EL (cell line): ENCODE results near the gene ADCY5.
A peak's percentile ranks its signal among the peaks of the same experiment; 100 is the strongest.

Source experiments
- DNase-seq: peaks from one replicate; pipeline ENCODE4 v3.0.0-alpha.2; 2016

The ADCY5 gene

DNA sequence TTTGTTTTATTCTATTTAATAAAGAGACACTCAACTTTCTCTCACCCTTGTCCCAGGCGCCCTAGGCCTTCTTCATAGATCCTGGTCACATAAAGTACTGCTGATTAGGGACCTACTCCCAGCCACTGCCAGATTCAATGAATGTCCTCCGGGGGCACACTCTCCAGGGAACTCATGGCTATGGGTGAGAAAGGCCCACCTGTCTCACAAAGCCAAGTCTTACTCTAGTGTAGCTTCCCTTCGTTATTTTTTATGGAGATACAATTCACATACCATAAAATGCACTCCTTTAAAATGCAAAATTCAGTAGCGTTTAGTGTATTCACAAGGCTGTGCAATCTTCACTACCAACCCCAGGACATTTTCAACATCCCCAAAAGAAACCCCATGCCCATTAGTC, 87.8 kb downstream of the ADCY5 start:
- DNase-seq: no peak

GRCh38 chr3:123357275-123357674, 91.6 kb downstream of the ADCY5 start:
- DNase-seq: no peak

DNA sequence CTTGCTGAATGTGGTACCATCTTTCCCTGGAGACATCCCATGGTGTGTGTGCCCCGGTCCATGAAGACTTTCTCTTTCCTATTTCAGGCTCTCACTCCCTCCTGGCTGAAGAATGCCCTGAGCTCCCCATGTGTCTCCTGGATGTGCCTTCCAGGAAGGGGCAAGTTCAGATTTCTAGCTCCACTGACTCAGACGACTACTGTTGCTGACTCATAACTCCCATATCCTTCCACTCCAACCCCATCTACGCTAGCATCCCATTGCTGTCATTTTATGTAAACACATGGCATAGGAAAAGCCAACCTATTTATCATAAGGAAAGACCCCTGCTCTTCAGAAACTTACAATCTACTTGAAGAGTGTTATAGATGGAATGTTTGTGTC, 95.0 kb downstream of the ADCY5 start:
- DNase-seq: peak; percentile 66

- no peak for DNase-seq
These were observed 95.6 kb downstream of the ADCY5 start for GRCh38 chr3:123353227-123353849.

DNA sequence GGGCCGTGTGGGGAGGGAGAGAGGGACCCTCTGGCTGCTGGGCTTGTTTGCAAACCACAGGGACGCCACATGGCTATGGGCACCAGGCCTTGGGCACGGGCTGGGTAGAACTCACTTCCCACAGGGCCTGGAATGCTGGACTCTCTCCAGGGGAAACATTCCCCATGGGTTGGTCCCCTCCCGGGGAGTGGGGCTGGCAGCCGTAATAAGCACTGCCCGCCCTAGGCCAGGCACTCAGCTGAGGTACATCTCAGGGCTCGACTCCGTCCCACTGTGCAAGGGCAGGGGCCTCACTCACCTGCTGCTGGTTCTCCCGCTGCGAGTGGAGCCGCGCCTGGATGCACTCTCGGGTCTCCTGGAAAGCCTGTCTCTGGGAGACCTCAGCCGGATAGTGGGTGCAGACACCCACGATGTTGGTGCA, 96.7 kb downstream of the ADCY5 start:
- no peak for DNase-seq

DNA sequence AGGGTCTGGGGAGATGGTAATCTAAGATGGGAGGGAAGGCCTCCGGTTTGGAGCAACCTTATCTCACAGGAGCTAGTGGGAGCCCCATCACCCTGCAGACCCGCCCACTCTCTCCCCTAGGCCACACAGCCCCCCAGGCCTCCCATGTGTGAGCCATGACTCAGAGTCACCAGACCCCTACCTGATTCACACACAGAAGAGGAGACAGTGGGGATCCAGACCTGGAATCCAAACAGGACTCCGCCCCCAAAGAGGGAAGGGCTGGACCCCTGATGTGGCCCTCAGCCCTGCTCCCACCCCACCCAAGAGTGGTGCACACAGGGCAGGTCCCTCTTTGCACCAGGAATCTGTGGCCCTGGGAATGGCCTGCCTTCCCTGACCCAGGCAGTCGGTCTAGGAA, 97.4 kb downstream of the ADCY5 start:
- no peak for DNase-seq

DNA sequence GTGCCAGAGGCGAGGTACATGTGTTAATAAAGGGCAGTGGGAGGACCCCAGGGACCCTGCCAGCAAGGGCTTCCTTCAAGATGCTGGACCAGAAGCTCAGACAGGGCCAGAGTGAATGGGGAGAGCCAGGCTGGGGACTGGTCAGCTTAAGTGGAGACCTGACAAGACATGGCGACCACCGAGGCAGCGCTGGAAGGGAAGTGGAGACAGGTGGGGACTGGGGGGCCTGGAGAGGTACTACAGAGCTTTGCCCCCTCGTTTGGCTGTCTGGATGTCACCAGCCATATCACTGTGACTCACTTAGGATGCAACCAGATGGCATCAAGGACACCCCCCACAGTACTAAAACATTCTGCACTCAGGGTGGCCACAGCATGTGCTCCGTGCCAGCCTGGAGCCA, 97.9 kb downstream of the ADCY5 start:
- no peak for DNase-seq

DNA sequence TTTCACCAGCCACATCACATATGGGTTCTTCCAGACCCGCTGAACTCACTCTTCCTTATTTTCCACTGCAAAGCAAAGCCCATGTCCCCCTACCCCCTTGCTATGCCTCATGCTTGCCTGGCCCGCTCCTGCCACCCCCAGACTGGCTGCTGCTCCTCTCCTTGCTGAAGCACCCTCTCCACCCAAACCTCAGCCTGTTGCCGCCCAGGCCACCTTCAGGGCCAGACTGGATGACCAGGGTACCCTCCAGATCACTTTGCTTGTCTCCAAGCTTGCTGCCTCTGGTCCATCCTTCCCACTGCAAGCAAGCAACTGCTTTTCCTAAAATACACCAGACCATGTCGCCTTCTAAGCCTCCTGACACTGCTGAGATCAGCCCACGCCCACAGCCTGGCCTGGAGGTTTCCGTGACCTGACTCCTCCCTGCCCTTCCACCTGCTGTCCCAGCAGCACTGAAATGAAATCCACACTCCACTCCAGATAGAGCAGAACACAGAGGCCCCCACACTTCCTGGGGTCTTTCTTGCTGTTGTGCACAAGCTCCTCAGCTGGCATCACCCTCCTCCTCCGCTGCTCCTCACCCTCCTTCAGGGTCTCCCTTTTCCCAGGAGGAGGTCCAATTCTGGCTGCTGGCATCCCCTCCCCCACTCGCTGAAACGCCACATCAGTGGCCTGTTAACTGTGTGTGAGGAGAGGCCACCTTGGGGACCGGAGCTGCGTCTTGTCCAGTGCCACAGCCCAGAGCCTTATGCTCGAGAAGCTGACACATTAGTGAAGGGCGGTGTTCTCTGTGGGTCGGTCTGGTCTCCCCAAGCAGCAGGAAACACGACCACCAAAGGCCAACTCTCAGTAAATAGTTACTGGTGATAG, 99.1 kb downstream of the ADCY5 start:
- DNase-seq: no peak

DNA sequence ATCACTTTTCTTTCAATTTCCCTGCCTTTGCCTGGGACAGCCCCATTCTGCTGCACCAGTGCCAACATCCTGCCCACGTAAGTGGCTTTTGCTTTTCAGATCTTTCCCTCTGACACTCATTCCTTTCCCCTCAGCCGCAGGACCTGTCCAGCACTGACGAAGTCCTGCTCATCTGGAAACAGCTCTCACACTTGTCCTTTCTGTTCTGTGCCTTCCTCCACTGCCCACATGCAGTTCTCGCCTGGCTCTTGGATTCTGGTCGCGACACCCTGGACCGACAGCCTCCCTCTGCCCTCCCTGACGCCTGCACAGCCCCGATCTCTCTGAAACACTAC, 99.7 kb downstream of the ADCY5 start:
- DNase-seq: no peak

- no peak for DNase-seq
These were observed 100.3 kb downstream of the ADCY5 start for GRCh38 chr3:123348471-123349200.

DNA sequence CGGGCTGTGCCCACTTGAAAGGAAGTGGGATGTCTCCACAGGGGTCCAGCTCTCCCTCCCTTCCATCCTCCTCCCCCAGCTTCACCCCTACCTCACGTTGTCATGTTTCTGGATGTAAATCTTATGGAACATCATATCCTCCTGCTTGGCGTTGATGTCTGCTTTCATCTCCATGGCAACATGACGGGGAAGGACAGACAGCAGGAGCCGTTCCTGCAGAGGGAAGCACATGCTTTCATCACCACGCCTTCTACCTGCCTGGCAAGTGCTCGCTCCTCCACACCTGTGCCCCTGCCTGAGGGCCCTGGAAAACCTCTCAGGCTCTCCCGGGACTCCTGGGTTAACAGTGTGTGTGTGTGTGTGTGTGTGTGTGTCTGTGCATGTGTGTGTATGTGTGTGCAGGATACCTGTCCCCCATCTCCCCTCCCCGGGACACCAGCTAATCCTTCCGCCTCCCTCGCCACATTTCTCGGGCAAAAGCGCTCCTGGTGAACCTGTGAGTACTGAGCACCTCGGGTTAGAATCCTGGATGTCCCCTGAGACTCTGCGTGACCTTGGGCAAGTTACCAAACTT, 101.1 kb downstream of the ADCY5 start:
- no peak for DNase-seq

- no peak for DNase-seq
These were observed 101.7 kb downstream of the ADCY5 start for GRCh38 chr3:123347205-123347604.

GRCh38 chr3:123346021-123346420, 102.9 kb downstream of the ADCY5 start:
- DNase-seq: no peak

DNA sequence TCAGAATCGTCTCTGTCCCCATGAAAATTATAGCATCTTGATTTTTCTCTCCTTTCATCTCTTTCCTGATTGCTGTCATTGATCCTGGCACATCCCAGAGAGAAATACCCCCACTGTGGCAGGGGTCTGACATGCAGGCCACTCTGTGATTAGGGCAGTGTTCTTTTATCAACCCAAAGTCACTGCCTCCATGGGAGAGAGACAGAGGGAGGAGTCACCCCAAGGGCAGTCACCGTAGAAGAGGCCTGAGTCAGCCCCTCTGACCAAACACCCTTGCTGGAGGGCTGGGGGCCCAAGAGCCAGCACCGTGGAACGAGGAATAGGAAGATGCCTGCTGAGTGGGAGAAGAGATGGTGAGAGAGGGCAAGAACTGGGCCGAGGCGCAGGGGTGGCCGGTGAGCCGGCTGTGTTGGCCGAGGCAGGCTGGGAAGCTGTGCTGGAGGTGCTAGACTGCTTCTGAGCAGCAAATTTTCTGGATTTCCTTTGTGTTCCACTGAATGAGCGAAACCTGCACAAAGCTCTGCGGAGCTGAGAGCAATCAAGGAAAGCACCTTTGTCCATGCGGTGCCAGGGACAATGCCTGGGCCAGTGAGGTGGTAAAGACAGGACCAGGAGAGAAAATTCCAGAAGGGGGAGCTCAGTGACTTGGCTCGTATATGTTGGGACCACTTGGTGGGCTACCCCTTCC, 103.8 kb downstream of the ADCY5 start:
- no peak for DNase-seq

GRCh38 chr3:123344175-123344906, 104.5 kb downstream of the ADCY5 start:
- DNase-seq: peak; percentile 64

GRCh38 chr3:123343296-123344174, 105.4 kb downstream of the ADCY5 start:
- DNase-seq: no peak

GRCh38 chr3:123342631-123343080, 106.2 kb downstream of the ADCY5 start:
- no peak for DNase-seq

- no peak for DNase-seq
These were observed 106.8 kb downstream of the ADCY5 start for GRCh38 chr3:123341871-123342630.

DNA sequence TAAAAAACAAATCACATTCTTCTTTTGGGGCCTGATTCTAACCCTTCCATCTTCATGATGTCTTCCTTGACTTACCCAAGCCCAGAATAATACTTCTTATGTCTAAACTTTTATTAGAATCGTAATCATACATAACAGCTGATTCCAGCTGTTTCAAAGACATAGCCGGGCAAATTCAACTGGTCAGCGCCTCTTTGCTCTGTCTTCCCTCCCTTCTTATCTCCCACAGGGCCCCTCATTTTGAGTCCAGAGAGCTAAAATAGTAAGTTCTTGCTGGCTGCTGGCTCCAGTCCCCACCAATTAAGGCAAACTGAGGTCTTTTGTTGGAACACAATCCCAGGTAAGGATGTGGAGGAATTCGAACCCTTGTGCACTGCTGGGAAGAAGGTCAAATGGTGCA, 108.6 kb downstream of the ADCY5 start:
- DNase-seq: no peak

- no peak for DNase-seq
These were observed 109.6 kb downstream of the ADCY5 start for GRCh38 chr3:123339302-123339701.
